NT2/D1 (cell line): ENCODE measurements around the gene TP53I11.

Experiments used
- DNase-seq: peaks from one replicate; pipeline ENCODE4 v3.0.0-alpha.2; 2011; ENCODE audit warnings: low read depth, low spot score
- H3K27me3 ChIP-seq: 2 replicates; pipeline ENCODE4 v1.6.0; 2011; ENCODE audit warnings: mild to moderate bottlenecking; ENCODE audit not compliant: insufficient read length, insufficient read depth
- H3K36me3 ChIP-seq: 2 replicates; pipeline ENCODE4 v1.6.1; 2011; ENCODE audit warnings: mild to moderate bottlenecking, low read length, mixed read lengths; ENCODE audit not compliant: insufficient read depth, insufficient read length
- H3K4me1 ChIP-seq: 2 replicates; pipeline ENCODE4 v1.5.1; 2011; ENCODE audit not compliant: insufficient read depth, insufficient read length
- H3K4me3 ChIP-seq: 2 replicates; pipeline ENCODE4 v1.5.1; 2011; ENCODE audit warnings: low read depth; ENCODE audit not compliant: insufficient read length
- H3K9ac ChIP-seq: 2 replicates; pipeline ENCODE4 v1.6.0; 2011; ENCODE audit warnings: low read depth; ENCODE audit not compliant: insufficient read length
- H3K9me3 ChIP-seq: 2 replicates; pipeline ENCODE4 v1.5.1; 2011; ENCODE audit warnings: mild to moderate bottlenecking, low read length; ENCODE audit not compliant: insufficient read depth
- SUZ12 ChIP-seq: IDR thresholded peaks from 2 replicates; pipeline ENCODE4 v1.6.1; 2011; ENCODE audit not compliant: insufficient read length, insufficient read depth; ENCODE audit errors: extremely low read depth
- YY1 ChIP-seq: IDR thresholded peaks from 2 replicates; pipeline ENCODE4 v1.6.1; 2011; ENCODE audit not compliant: insufficient read length, insufficient read depth
- ZNF274 ChIP-seq: IDR thresholded peaks from 2 replicates; pipeline ENCODE4 v1.6.1; 2011; ENCODE audit warnings: mild to moderate bottlenecking, low read depth, low read length

The TP53I11 gene

DNA sequence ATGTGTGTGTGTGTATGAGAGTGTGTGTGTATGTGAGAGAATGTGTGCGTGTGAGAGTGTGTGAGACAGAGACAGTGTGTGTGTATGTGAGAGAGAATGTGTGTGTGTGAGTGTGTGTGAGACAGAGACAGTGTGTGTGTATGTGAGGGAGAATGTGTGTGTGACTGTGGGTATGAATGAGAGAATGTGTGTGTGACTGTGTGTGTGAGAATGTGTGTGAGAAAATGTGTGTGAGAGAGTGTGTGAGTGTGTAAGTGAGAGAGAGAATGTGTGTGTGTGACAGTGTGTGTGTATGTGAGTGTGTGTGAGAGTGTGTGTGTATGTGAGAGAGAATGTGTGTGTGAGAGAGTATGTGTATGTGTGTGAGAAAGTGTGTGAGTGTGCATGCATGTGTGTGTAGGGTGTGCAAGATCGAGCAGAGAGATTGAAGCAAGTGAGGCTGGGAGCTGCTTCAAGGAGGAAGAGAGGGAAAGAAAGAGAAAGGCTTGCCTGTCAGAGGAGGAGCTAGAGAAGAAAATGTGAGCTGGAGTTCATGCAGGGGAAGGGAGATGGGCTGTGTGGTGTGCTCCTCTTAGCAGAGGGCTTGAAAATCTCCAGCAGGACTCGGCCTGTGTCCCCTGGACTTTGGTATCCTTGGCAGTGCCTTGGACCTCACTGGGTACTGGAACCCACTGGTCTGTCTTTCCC lies 27.7 kb upstream of the TP53I11 start:
- H3K4me1 ChIP-seq = peaks cover 50% of the 10 kb centered on the region
- no peak for DNase-seq
- no peaks in the 10 kb centered on the region for H3K9me3 ChIP-seq
- H3K27me3 ChIP-seq = no peaks in the 10 kb centered on the region
- no peak for TF ChIP-seq YY1
- no peak for TF ChIP-seq ZNF274
- no peak for TF ChIP-seq SUZ12
- no peaks in the 10 kb centered on the region for H3K36me3 ChIP-seq
- peak overlapping the region; percentile 8 for H3K9ac ChIP-seq
- no peak overlapping the region for H3K4me3 ChIP-seq

GRCh38 chr11:44977493-44977984 lies 26.9 kb upstream of the TP53I11 start:
- Histone ChIP-seq H3K9ac (peak overlapping the region; percentile 14), H3K27me3 (no peaks in the 10 kb centered on the region), H3K4me1 (peaks cover 51% of the 10 kb centered on the region), H3K4me3 (no peak overlapping the region), H3K36me3 (no peaks in the 10 kb centered on the region), H3K9me3 (no peaks in the 10 kb centered on the region)
- DNase-seq = no peak
- no peak for TF ChIP-seq SUZ12

DNA sequence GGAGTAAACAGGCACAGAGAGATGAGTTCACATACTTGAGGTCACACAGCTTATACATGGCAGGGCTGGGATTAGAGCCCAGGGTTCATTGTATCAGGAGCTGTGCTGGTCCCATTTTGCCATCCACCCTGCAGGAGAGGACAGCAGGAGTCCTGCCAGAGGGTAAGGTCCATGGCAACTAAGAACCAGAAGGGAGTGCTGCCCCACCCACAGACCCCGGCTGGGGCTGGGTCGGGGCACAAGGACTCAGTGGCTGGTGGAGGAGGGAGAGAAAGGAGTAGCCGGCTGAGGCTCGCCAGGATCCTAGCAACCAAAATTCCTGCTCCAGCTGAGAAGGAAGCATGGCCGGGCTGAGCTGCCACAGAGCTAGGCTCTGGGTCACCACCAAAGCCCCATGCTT lies 25.9 kb upstream of the TP53I11 start:
- DNase-seq = no peak
- Histone ChIP-seq H3K36me3 (no peaks in the 10 kb centered on the region), H3K4me3 (no peak overlapping the region), H3K27me3 (no peaks in the 10 kb centered on the region), H3K9ac (no peak overlapping the region), H3K4me1 (peaks cover 47% of the 10 kb centered on the region), H3K9me3 (no peaks in the 10 kb centered on the region)
- no peak for TF ChIP-seq ZNF274
- TF ChIP-seq SUZ12 = no peak
- TF ChIP-seq YY1 = no peak

- H3K9ac ChIP-seq = no peak overlapping the region
- H3K4me3 ChIP-seq = no peak overlapping the region
- H3K9me3 ChIP-seq = no peaks in the 10 kb centered on the region
- peaks cover 42% of the 10 kb centered on the region for H3K4me1 ChIP-seq
- TF ChIP-seq YY1 (no peak), SUZ12 (no peak), ZNF274 (no peak)
- no peak for DNase-seq
- H3K36me3 ChIP-seq = no peaks in the 10 kb centered on the region
- no peaks in the 10 kb centered on the region for H3K27me3 ChIP-seq
Observed at GRCh38 chr11:44974402-44975000, 23.8 kb upstream of the TP53I11 start.

DNA sequence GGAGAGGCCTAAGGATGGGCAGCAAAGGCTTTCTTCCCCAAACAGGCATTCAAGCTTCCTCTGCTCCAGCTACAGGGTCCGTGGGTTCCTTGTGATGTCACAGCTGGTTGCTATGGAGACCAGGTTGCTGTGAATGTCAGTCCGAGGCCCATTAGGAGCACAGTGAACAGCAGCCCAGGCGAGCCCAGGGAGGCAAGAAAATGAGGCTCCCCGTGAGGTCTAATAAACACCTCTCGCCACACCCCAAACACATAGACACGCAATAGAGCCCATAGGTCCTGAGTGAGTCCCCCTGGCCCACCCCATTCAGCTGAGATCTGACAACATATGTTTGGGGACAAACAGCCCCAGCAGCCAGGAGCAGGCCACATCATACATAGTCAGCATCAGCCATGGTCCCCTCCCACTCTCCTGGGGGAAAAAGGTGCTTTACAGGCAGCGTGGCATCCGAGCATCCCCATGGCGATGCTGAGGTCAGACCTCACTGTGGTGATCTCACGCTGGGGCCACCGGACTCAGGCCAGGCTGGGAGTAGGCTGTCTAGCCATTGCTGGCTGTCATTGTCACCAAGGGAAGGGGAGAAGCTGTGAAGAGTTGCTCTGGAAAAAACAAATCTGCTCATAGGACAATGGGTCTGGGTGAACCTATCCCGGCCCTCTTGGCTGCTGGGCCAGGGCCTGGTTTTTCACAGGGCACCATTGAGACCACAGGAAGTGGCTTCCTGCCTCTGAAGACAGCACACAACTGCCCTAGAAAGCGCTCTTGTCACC lies 23.1 kb upstream of the TP53I11 start:
- TF ChIP-seq ZNF274 (no peak), YY1 (no peak), SUZ12 (no peak)
- H3K4me3 ChIP-seq = no peak overlapping the region
- no peak for DNase-seq
- H3K4me1 ChIP-seq = peaks cover 35% of the 10 kb centered on the region
- H3K9ac ChIP-seq = no peak overlapping the region
- H3K9me3 ChIP-seq = no peaks in the 10 kb centered on the region
- H3K36me3 ChIP-seq = no peaks in the 10 kb centered on the region
- H3K27me3 ChIP-seq = no peaks in the 10 kb centered on the region

GRCh38 chr11:44972746-44973435 lies 22.2 kb upstream of the TP53I11 start:
- no peaks in the 10 kb centered on the region for H3K27me3 ChIP-seq
- no peak overlapping the region for H3K4me3 ChIP-seq
- DNase-seq = no peak
- TF ChIP-seq YY1 (no peak), SUZ12 (no peak)
- peaks cover 28% of the 10 kb centered on the region for H3K4me1 ChIP-seq
- no peaks in the 10 kb centered on the region for H3K36me3 ChIP-seq
- no peaks in the 10 kb centered on the region for H3K9me3 ChIP-seq
- H3K9ac ChIP-seq = no peak overlapping the region

- Histone ChIP-seq H3K27me3 (no peaks in the 10 kb centered on the region), H3K4me3 (no peak overlapping the region), H3K36me3 (no peaks in the 10 kb centered on the region), H3K9ac (no peak overlapping the region), H3K9me3 (no peaks in the 10 kb centered on the region), H3K4me1 (peaks cover 23% of the 10 kb centered on the region)
- DNase-seq = no peak
- TF ChIP-seq SUZ12 (no peak), YY1 (no peak), ZNF274 (no peak)
Observed at GRCh38 chr11:44971185-44971584, 20.5 kb upstream of the TP53I11 start.
